ENCODE data around the gene SCN1B. TPM values are rescaled to one million over a fixed set of nuclear protein-coding genes. Genes with fewer than 3 reads are reported as not detected.

The SCN1B gene
- total RNA-seq, 2 experiments from 2014 or later = 1.4 to 2.3 TPM

DNA sequence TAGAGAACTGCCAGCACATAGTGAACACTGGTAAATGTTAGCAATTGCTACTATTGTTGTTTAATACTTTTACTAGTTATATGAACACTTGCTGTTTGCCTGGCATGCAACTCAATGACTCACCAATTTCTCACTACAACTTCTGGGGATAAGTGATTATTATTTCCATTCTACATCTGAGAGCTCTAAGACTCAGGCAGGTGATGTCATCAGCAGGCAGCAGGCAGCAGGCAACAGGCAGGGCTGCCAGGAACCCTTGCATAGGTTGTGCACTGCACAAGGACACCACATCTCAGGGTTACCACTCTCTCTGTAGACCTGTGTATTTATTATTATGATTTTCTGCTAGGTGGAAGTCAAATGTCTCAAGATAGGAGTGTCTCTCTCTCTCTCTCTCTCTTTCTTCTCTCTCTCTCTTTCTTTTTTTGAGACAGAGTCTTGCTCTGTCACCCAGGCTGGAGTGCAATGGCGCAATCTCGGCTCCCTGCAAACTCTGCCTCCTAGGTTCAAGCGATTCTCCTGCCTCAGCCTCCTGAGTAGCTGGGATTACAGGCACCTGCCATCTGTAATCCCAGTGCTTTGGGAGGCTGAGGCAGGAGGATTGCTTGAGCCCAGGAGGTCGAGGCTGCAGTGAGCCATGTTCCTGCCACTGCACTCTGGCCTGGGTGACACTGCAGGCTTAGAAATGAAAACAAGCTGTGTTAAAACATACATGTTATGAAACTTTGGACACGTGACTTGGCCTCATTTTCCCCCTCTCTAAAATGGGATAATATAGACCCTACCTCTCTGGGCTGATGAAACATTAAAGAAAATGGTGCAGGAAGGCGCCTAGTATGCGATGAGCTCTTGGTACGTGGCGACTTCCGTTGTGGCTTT, 33.9 kb downstream of the SCN1B start:
- DNase-seq (no peak), ATAC-seq (ENCODE audit: poor library complexity) (no peak)
- no peak overlapping the region for H3K4me3 Mint-ChIP-seq
- Histone ChIP-seq H3K27ac (ENCODE audit: low read depth in 1 of 2, low read length in 2 of 2) (no peak overlapping the region), H3K27me3 (ENCODE audit: control insufficient read depth in 1 of 2, insufficient read depth in 2 of 2, low read length in 2 of 2) (no peaks in the 10 kb centered on the region), H3K4me1 (ENCODE audit: insufficient read depth, low read length) (peaks cover 8% of the 10 kb centered on the region), H3K9me3 (ENCODE audit: control insufficient read depth in 1 of 2, insufficient read depth in 1 of 2, low read length in 2 of 2) (no peaks in the 10 kb centered on the region), H3K4me3 (ENCODE audit: low read length) (no peak overlapping the region), H3K36me3 (ENCODE audit: insufficient read depth, low read length) (no peaks in the 10 kb centered on the region)
- POLR2A ChIA-PET = no interaction called here
- TF ChIP-seq, protein P1, sequence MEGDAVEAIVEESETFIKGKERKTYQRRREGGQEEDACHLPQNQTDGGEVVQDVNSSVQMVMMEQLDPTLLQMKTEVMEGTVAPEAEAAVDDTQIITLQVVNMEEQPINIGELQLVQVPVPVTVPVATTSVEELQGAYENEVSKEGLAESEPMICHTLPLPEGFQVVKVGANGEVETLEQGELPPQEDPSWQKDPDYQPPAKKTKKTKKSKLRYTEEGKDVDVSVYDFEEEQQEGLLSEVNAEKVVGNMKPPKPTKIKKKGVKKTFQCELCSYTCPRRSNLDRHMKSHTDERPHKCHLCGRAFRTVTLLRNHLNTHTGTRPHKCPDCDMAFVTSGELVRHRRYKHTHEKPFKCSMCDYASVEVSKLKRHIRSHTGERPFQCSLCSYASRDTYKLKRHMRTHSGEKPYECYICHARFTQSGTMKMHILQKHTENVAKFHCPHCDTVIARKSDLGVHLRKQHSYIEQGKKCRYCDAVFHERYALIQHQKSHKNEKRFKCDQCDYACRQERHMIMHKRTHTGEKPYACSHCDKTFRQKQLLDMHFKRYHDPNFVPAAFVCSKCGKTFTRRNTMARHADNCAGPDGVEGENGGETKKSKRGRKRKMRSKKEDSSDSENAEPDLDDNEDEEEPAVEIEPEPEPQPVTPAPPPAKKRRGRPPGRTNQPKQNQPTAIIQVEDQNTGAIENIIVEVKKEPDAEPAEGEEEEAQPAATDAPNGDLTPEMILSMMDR (IDR thresholded peaks at IDR 0.05) = no peak
- CTCF ChIA-PET = no interaction called here
- peaks cover 8% of the 10 kb centered on the region for H3K4me1 Mint-ChIP-seq (ENCODE audit: low read depth)
- H3K27ac Mint-ChIP-seq = no peak overlapping the region
- no peaks in the 10 kb centered on the region for H3K9me3 Mint-ChIP-seq
- intact Hi-C loops (cut with DNase I, micrococcal nuclease) = no loop called here
- H3K36me3 Mint-ChIP-seq (ENCODE audit: low read depth) = no peaks in the 10 kb centered on the region
- no peaks in the 10 kb centered on the region for H3K27me3 Mint-ChIP-seq

DNA sequence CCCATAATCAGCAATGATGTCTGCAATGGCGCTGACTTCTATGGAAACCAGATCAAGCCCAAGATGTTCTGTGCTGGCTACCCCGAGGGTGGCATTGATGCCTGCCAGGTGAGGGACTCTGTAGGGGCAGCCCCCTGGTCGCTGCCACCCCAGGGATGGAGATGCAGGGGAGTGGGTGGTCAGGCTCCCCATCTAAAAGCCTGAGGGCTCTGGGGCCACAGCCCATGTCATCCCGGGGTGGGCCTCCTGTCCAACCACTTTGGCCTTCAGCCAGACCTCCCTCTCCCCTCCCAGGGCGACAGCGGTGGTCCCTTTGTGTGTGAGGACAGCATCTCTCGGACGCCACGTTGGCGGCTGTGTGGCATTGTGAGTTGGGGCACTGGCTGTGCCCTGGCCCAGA, 35.3 kb downstream of the SCN1B start:
- Mint-ChIP-seq H3K27me3 (no peaks in the 10 kb centered on the region), H3K4me3 (no peak overlapping the region), H3K36me3 (ENCODE audit: low read depth) (no peaks in the 10 kb centered on the region), H3K27ac (no peak overlapping the region), H3K4me1 (ENCODE audit: low read depth) (peaks cover 8% of the 10 kb centered on the region), H3K9me3 (no peaks in the 10 kb centered on the region)
- Histone ChIP-seq H3K36me3 (ENCODE audit: insufficient read depth, low read length) (no peaks in the 10 kb centered on the region), H3K27ac (ENCODE audit: low read depth in 1 of 2, low read length in 2 of 2) (no peak overlapping the region), H3K9me3 (ENCODE audit: control insufficient read depth in 1 of 2, insufficient read depth in 1 of 2, low read length in 2 of 2) (peaks cover 6 to 8% of the 10 kb centered on the region in 2 experiments), H3K27me3 (ENCODE audit: control insufficient read depth in 1 of 2, insufficient read depth in 2 of 2, low read length in 2 of 2) (peaks cover 0 to 5% of the 10 kb centered on the region in 2 experiments), H3K4me1 (ENCODE audit: insufficient read depth, low read length) (peaks cover 8% of the 10 kb centered on the region), H3K4me3 (ENCODE audit: low read length) (no peak overlapping the region)
- POLR2A ChIA-PET = no interaction called here
- TF ChIP-seq, protein P1 (IDR thresholded peaks at IDR 0.05) = no peak
- ATAC-seq (ENCODE audit: poor library complexity) (no peak), DNase-seq (no peak)
- intact Hi-C loops (cut with DNase I, micrococcal nuclease) = loop anchor here (5.0 kb wide), 2 partner anchors 147 to 402 kb away; no protein-coding TSS in a partner anchor
- CTCF ChIA-PET = no interaction called here

DNA sequence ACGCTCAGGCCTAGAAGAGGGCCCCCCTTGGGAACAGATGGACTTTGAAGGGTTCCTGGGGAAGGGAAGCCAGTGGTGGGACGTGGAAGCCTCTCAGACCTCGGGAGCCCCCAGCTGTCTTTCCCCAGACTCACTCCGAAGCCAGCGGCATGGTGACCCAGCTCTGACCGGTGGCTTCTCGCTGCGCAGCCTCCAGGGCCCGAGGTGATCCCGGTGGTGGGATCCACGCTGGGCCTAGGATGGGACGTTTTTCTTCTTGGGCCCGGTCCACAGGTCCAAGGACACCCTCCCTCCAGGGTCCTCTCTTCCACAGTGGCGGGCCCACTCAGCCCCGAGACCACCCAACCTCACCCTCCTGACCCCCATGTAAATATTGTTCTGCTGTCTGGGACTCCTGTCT, 35.9 kb downstream of the SCN1B start:
- Histone ChIP-seq H3K36me3 (ENCODE audit: insufficient read depth, low read length) (no peaks in the 10 kb centered on the region), H3K27ac (ENCODE audit: low read depth in 1 of 2, low read length in 2 of 2) (no peak overlapping the region), H3K27me3 (ENCODE audit: control insufficient read depth in 1 of 2, insufficient read depth in 2 of 2, low read length in 2 of 2) (peaks cover 0 to 5% of the 10 kb centered on the region in 2 experiments), H3K4me1 (ENCODE audit: insufficient read depth, low read length) (peaks cover 8% of the 10 kb centered on the region), H3K4me3 (ENCODE audit: low read length) (no peak overlapping the region), H3K9me3 (ENCODE audit: control insufficient read depth in 1 of 2, insufficient read depth in 1 of 2, low read length in 2 of 2) (peaks cover 7 to 9% of the 10 kb centered on the region in 2 experiments)
- TF ChIP-seq, protein P1 (IDR thresholded peaks at IDR 0.05) = no peak
- ChIA-PET POLR2A (no interaction called here), CTCF (interaction anchor here (0.9 to 1.5 kb wide), 5 partner anchors 8 to 426 kb away, joined by 3 to 5 read pairs (median 4); no protein-coding TSS in a partner anchor)
- Mint-ChIP-seq H3K27ac (no peak overlapping the region), H3K9me3 (no peaks in the 10 kb centered on the region), H3K27me3 (no peaks in the 10 kb centered on the region), H3K4me1 (ENCODE audit: low read depth) (peaks cover 8% of the 10 kb centered on the region), H3K36me3 (ENCODE audit: low read depth) (no peaks in the 10 kb centered on the region), H3K4me3 (no peak overlapping the region)
- ATAC-seq (ENCODE audit: poor library complexity) (no peak), DNase-seq (no peak)
- intact Hi-C loops (cut with DNase I, micrococcal nuclease) = loop anchor here (2.0 to 5.0 kb wide), 4 partner anchors 146 to 429 kb away; no protein-coding TSS in a partner anchor
